Jurkat, Clone E6-1 (cell line): Measurements from ENCODE around the gene ATG9A.

Experiments used
- DNase-seq: peaks from one replicate; pipeline ENCODE4 v3.0.0-alpha.2; 2011; ENCODE audit warnings: low read depth, low spot score
- H3K4me3 ChIP-seq: 2 replicates; pipeline ENCODE4 v1.5.1; 2011; ENCODE audit warnings: mild to moderate bottlenecking, low read length, control low read depth, moderate library complexity

The ATG9A gene

GRCh38 chr2:219180961-219181360, 48.5 kb downstream of the ATG9A start:
- H3K4me3 ChIP-seq = no peak overlapping the region
- DNase-seq = no peak

- no peak for DNase-seq
- no peak overlapping the region for H3K4me3 ChIP-seq
These were observed 49.6 kb downstream of the ATG9A start for GRCh38 chr2:219179601-219180465.

- DNase-seq = no peak
These were observed 50.9 kb downstream of the ATG9A start for GRCh38 chr2:219178377-219179175.

GRCh38 chr2:219177552-219178376, 51.7 kb downstream of the ATG9A start, which contains the start of gene RETREG2:
TSS of gene RETREG2 (plus strand) at chr2:219178275. CDS start at chr2:219178353, 78 bp downstream.
- peak within 1 kb of the TSS; percentile 90 for H3K4me3 ChIP-seq
- peak; percentile 84 for DNase-seq

More at GRCh38 chr2:219178377-219179175, 50.9 kb downstream of the ATG9A start:
- peak overlapping the region; percentile 90 for H3K4me3 ChIP-seq

- DNase-seq = peak; percentile 75
- H3K4me3 ChIP-seq = peak within 1 kb of the TSS; percentile 90
These were observed 52.5 kb downstream of the ATG9A start, which contains the start of gene CNPPD1 for GRCh38 chr2:219176818-219177551. TSS of gene CNPPD1 (minus strand) at chr2:219176925. CDS start at chr2:219176828, 97 bp downstream.

GRCh38 chr2:219175928-219176817, 53.3 kb downstream of the ATG9A start:
- H3K4me3 ChIP-seq = peak overlapping the region; percentile 90
- no peak for DNase-seq

- no peak for DNase-seq
- H3K4me3 ChIP-seq = no peak overlapping the region; the same call in 1 of the 2 replicates
These were observed 54.0 kb downstream of the ATG9A start for GRCh38 chr2:219175486-219175885.

- DNase-seq = no peak
- no peak overlapping the region for H3K4me3 ChIP-seq
These were observed 54.6 kb downstream of the ATG9A start for GRCh38 chr2:219174801-219175200.

GRCh38 chr2:219174146-219174545, 55.3 kb downstream of the ATG9A start:
- H3K4me3 ChIP-seq = no peak overlapping the region
- DNase-seq = no peak

- no peak overlapping the region for H3K4me3 ChIP-seq
- DNase-seq = no peak
These were observed 56.3 kb downstream of the ATG9A start for GRCh38 chr2:219173176-219173575.

GRCh38 chr2:219172231-219173154, 56.9 kb downstream of the ATG9A start:
- no peak overlapping the region for H3K4me3 ChIP-seq
- DNase-seq = no peak

GRCh38 chr2:219171231-219171651, 58.2 kb downstream of the ATG9A start:
- no peak for DNase-seq
- no peak overlapping the region for H3K4me3 ChIP-seq

GRCh38 chr2:219169930-219170654, 59.3 kb downstream of the ATG9A start, which contains the start of gene SLC23A3:
TSS of gene SLC23A3 (minus strand) at chr2:219170029. CDS start at chr2:219169984, 45 bp downstream.
- H3K4me3 ChIP-seq = no peak within 1 kb of the TSS
- DNase-seq = no peak
